ENCODE measurements around the gene TASOR.

Gene TASOR

DNA sequence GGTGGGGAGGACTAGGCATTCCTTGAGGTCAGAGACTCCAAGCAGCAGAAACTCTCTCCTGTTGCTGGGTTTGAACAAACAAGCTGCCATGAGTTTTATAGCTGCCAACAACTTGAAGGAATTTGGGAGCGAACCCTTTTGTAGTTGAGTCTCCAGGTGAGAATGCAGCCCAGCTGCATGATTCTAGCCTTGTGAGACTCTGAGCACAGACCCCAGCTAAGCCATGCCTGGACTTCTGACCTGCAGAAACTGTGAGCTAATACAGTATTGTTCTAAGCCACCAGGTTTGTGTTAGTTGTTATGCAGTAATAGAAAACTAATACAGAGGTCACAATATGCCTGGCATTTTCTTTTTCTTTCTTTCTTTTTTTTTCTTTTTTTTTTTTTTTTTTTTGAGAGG lies 6.2 kb upstream of the TASOR start:
- DNase-seq (ENCODE audit: low spot score) (no peak), FAIRE-seq (no peak)

DNA sequence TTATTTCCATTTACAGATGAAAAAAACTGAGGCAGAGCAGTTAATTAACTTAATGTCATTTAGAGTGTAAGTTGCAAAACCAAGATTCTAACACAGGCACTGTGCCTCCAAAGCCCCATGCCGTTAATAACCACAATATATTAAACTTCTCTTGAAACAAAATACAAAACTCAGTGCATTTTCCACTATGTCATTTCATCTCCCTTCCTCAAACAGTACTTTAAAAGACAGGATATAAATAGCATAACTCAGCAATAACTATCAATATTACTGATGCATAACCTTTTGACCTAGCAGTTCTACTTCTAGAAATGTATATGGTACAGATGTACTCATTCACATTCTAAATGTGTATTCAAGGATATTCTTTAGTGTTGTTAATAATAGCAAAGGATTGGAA lies 5.1 kb upstream of the TASOR start:
- FAIRE-seq, result no peak
- DNase-seq (ENCODE audit: low spot score), result no peak

DNA sequence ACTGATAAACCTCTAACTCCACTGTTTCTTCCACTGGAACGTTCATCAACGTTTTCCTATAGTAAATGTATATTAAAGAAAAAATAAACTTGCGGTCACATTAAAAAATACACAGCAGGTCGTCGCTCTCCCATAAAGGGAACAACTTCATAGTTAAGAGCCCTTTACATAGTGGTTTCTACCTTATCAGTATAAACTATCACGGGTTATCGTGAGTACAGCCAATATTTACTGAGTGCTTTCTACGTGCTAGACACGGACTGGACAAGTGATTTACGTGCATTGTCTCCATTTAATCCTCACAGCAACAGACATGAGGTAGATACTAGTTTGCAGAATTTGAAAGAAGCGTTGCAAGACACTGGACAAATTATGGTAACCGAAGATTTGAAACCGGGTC lies 964 bp upstream of the TASOR start:
- DNase-seq (ENCODE audit: low spot score) (no peak), FAIRE-seq (no peak)

DNA sequence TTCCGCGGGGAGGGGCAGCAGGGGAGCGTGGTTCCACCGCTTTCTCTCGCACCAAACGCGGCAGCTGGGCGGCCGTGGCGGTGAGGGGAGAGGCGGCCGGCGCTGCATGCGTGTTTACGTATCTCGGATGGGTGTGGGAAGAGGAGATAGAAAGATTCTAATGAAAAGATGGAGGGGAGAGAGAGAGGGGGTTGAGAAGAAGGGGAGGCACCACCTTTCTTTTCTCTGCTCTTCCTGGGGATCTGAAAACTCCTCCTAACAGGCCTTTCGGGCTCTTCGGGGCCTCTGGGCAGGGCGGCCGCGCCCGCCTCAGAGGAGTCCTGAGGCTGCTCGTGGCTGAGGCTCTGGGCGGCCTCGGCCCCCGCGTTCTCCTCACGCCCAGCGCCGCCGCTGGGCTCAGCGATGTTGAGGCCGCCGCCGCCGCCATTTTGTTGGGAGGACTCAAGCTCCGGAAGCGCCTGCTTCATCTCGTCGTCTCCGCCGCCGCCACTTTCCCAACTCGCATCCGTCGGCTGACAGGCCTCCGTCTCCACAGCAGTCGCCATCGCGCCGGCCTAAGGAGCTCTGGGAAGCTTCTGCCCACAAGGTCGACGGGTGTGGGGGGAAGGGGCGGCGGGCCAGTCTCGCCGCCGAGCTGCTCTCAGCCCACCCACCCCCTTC lies 473 bp downstream of the TASOR start:
- DNase-seq (ENCODE audit: low spot score) (peak; percentile 69), FAIRE-seq (no peak)

DNA sequence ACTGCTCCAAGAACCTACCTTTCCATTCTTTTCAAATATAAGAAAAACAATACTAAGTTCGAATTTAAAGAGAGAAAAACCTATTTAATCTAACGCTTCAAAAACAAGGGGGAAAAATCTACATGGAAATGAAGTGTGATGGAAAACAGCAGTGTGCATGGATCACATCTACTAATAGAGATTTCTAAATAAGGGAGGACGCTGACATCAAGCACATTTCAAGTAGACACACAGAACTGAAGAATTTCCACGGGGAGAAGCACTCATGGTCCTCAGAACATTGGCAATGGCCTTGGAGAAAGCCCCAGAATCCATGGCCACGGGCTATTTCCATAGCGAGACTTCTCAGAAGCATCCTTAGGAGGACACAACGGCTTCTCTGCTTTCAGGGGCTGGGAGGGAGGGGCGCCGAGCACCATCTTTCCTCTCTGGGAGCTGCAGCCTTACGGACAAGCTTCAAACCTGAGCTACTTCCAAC lies 1.0 kb downstream of the TASOR start:
- FAIRE-seq (no peak), DNase-seq (ENCODE audit: low spot score) (no peak)

DNA sequence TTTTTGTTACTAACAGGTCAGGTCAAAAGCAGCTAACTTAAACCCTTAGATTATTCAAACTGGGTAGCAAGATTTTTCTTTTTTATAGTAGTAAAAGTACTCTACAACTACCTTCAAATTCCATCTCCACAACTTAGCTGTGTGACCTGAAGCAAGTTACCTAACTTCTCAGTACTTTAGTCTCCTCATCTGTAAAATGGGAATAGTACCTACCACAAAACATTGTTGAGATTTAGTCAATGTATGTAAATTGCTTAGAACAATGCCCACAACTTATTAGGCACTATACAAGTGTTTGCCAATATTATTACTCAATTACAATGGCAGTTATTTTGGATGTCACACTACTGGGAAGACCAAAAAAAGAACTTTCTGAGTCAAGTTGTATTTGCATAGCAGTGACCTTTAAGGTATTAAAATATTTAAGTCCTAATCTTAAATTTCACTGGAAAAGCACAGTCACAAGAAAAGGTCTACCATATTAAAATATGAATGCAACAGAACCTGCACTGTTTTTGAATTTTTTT lies 2.9 kb downstream of the TASOR start:
- no peak for DNase-seq (ENCODE audit: low spot score)
- FAIRE-seq, result no peak

DNA sequence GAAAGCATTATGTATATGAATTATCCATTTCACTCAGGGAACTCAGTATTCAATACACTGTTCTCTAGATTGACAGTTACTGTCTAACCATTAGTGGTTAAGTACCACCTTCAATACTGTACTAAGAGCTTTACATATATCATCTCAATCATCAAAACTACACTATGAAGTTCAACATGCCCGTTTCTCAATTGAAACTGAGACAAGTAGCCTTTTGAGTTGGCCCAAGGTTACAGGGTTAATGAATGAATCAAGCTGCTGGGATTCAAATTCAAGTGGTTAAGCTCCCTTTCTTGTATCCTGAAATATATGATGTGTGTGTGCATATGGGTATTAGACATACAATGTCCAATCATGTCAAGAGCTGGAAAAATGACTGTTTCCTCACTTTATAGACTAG lies 5.8 kb downstream of the TASOR start:
- no peak for FAIRE-seq
- DNase-seq (ENCODE audit: low spot score), result no peak

DNA sequence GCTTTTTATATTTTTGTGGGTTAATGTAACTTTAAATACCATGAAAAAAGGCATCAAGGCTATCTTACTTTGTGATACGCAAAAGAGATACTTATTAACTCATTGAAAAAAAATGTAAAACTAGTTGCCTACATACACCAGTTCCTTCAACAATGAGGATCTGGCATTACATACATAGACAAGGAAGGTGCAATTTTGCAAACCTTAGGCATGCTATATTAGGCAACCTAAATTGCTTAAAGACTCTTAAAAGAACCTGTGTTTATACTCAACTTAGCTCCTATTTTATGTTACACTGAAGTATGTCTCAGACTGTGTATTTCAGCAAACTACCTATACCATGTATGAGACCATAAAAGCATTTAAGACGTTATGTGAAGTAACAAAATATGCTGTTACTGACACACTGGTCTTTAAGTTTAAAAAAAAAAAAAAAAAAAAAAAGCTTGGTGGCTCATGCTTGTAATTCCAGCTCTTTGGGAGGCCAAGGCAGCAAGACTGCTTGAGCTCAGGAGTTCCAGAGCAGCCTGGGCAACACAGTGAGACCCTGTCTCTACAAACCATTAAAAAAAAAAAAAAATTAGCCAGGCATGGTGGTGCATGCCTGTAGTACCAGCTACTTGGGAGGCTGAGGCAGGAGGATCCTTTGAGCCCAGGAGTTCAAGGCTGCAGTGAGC lies 9.1 kb downstream of the TASOR start:
- no peak for FAIRE-seq
- DNase-seq (ENCODE audit: low spot score), result no peak

DNA sequence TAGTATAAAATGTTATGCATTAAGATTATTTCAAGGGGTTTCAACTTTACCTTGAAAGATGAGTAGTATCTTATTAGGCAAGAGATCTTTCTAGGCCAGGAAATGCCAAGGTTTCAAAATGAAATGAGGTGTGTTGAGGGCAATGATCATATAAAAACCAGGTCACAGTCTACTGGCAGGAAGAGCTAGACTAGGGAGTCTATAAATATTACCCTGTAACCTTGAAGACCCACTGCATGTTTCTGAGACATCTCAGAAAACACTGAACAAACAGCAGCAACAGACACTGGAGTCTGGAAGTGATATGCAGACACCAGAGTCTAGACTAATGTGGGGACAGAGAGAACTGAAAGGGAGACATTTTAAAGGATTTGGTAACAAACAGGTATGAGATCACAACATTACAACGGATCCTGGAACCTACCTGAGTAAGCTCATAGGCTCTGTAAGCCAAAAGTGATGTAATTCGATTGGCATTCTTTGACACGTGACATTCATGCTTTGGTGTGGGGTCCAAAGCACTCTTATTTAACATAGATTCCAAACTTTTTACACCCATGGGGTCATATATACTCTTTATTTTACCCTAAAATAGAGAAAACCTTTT lies 15.0 kb downstream of the TASOR start:
- FAIRE-seq (no peak), DNase-seq (ENCODE audit: low spot score) (no peak)

DNA sequence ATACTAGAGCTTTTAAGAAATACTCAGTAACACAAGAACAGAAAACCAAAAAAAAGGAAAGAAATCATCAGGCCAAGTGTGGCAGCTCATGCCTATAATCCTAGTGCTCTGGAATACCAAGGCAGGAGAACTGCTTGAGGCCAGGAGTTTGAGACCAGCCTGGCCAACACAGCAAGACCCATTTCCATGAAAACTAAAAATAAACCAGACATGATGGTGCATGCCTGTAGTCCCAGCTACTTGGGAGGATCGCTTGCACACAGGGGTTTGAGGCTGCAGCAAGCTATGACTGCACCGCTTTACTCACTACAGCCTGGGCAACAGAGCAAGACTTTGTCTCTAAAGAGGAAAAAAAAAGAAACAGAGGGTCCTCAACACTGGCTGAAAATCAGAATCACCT lies 18.2 kb downstream of the TASOR start:
- DNase-seq (ENCODE audit: low spot score) (no peak), FAIRE-seq (no peak)

DNA sequence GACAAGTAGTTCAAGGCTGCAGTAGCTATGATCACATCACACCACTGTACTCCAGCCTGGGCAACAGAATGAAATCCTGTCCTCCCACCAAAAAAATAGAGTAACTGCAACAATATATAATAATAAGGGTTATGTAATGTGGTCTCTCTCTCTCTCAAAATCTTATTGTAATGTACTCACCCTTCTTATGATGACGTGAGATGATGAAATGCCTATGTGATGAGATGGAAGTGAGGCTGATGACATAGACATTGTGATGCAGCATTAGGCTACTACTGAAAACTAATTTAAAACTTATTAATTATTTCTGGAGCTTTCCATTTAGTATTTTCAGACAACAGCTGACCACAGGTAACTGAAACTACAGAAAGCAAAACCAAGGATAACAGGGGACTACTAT lies 27.4 kb downstream of the TASOR start:
- no peak for FAIRE-seq
- no peak for DNase-seq (ENCODE audit: low spot score)

DNA sequence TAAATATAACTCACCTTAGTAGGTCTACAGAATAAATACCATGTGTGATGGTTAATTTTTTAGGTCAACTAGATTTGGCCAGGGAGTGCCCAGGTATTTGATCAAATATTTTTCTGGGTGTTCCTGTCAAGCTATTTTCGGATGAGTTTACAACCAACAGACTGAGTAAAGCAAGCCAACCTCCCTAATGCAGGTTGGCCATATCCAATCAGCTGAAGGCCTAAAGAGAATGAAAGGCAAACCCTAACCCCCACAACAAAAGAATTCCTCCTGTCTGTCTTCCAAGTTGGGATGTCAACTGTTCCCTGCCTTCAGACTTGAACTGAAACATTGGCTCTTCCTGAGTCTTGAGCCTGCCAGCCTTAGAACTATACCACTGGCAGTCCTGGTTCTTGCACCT lies 28.6 kb downstream of the TASOR start:
- FAIRE-seq (no peak), DNase-seq (ENCODE audit: low spot score) (no peak)

DNA sequence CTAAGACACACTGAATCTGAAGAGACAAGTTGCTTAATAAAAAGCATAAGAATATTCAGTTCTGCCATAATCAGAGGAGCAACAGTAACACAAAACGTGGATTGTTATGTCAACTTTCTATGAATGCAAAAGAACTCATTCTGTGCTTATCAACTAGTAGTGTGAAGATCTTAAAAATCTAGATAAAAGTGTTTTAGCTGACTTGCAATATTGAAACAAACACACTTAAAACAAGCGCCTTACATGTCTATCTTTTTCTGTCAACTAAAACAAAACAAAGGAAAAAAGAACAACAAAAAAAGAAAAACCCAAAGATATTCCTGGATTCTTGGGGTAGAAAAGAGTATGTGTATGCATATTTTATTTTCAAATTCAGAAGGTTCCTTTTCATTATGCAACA lies 37.7 kb downstream of the TASOR start:
- no peak for FAIRE-seq
- DNase-seq (ENCODE audit: low spot score), result no peak

DNA sequence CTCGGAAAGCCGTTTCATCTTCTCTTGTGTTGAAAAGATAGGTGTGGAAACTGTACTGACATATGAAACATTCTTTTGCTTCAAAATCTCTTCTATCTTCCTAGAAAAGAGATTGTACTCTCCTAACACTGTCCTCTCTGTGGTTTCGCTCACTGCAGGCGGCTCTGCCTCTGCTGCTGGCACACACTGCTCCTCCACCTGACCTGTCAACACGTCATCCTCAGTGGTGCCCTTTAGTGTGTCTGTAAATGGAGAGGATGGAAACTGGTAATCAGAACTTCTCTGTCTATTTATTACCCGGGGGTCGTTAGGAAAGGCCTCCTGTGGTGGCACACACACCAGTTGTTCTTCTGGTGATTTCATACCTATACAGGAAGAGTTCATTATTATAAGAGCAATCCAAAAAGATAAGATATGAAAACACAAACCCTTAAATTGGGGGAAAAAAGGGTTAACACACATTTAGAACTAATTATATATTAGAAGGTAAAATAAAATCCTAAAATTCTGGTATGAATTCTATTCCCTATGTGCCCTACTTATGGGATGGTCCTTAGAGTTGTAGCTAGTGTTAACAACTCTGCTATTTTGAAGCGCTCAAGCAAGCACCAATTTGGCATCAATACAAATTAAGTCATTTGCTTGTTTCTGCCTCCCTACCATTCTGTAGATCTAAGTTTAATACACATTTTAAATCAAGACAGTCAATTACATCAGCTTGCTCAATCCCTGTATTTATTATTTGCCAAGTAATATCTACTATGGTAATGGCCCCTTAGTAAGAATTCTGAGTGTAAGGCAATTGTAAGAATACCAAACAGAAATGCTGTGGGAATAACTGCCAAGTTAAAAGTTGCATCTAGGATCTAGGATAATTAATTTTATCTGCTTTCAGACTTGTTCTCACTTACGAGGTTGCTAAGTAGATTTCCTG lies 49.2 kb downstream of the TASOR start:
- FAIRE-seq, result no peak
- DNase-seq (ENCODE audit: low spot score), result no peak
